GM21528 (cell line): ENCODE data around the gene LKAAEAR1.

ENCODE experiments used
- ATAC-seq: cut with Tn5 transposase; IDR thresholded peaks from one replicate; pipeline ENCODE4 v1.9.1; 2021; ENCODE audit warnings: mild to moderate bottlenecking, moderate library complexity; ENCODE audit not compliant: unreplicated experiment, low FRiP score

The LKAAEAR1 gene

DNA sequence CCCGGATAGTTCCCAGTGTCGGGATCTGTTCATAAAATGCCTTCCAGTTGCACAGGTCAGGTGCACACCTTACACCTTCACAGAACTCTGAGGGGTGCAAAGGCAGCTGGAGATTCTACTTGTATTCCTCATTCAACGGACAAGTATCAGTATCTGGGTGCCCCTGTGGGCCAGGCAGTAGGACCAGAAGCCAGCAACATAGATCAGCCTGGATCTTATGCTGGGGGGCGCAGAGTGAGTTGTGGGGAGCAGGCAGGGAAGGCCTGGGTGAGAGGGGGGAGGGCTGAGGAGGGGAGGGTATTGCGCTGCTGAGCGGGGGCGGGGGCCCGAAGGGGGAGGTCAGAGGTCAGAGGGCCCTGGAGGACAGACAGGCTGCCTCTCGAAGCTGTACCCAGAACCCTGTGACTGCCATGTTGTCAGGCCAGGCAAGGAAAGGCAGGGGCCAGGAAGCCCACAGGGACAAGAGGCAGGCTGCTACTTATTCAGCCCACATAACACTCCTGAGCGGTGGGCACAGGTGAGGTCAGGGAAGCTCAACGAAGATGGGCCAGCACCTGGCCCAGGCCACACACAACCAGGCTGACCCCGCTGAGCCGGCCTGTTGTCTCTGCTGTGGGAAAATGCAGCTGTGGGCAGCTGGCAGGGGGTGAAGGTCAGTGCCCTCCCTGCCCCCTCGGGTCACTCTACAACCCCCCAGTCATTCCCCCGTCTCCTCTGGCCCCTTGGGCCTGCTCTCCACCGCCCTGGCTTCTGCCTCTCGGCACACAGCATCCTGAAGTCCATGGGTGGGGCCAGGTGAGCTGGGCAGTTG is 3.2 kb downstream of the LKAAEAR1 start:
- no peak for ATAC-seq

DNA sequence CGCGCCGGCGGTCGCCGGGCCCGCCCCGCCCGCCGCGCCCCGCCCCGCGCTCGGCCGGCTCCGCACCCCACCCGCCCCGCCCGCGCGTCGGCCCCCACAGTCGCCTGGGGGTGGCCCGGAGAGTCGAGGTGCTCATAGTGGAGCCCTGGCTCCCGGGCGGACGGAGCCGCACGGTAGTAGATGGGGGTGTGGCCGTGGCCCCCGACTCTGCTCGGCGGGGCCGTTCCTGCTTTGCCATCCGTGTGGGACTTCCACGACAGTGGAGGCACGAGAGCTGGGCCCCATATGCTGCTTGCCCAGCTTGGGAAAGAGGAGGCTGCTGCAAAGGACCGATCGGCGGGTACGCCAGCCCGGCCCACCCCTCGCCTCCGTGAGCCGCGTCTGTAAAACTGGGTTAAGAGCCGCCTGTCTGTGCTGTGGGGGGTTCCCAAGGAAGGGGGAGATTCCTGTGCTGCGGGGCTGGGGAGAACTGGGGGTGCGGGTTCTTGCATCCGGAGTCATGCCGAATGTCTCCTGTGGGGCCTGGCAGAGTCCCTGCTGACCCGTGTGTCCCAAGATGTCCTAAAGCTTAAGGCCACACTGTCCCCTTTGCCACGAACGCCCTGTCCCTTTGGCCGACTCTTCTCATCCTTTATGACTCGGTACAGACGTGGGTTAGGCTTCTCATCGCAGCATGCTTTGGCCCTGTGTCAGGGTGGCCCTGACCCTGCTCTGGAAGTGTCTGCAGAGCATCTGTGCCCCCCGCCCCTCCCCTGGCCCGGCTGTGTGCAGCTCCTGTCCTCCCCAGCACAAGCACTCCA is 4.0 kb downstream of the LKAAEAR1 start, which contains the start of gene OPRL1:
Gene OPRL1 (plus strand): TSS at position 70 of the 800 bp plus-strand sequence. CDS start 12,639 bp downstream, outside the sequence.
- ATAC-seq: no peak

DNA sequence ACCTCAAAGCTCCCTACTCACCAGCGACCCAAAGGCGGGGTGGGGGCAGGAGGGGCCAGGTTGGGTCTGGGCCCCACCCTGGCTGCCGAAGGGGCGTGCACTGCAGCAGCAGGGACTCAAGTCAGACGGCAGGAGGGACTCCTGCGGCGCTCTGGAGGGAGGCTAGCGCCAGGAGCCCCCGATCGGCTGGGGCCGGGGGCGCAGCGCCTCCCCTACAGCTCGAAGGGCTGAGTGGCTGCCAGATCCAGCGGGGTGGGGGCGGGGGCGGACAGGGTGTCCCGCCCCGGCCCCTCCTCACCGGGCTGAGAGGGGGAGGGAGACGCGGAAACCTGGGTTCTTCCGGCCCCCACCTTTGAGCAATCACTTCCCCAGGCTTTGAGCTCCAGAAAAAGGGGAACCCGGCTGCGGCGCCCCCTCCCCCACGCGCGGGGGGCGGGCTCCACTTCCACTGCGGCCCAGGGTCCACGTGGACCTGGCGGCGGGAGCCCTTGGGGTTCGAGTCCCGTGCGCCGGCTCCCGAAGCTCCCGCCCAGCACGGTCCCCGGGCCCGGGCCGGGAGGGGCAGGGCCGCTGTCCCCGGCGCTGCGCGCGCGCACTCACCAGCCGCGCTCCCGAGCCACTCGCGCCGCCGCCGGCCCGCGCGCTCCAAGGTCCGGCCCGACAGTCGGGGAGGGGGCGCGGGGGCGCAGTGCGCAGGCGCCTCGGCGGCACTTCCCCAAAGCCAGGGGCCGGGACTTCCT is 4.8 kb downstream of the LKAAEAR1 start, which contains the start of gene RGS19:
Gene RGS19 (minus strand): TSS at position 246 of the 740 bp plus-strand sequence. CDS start 2,632 bp downstream, outside the sequence.
- peak; percentile 40 for ATAC-seq

DNA sequence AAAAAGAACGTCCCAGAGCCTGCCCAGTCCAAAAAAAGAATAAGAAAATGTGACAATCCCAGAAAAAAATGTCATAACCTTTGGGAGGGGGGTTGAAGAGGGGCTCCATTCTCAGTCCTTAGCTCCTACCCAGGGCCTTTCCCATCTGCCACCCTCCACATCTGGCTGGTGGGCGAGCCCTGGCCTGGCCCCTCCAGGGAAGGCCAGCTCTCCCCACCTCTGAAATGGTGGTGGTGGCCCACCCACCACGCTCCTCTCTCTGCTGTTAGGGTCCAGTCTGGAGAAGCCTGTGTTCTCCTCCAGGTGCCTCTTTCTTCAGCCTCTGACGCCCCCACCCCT is 5.3 kb downstream of the LKAAEAR1 start:
- no peak for ATAC-seq

DNA sequence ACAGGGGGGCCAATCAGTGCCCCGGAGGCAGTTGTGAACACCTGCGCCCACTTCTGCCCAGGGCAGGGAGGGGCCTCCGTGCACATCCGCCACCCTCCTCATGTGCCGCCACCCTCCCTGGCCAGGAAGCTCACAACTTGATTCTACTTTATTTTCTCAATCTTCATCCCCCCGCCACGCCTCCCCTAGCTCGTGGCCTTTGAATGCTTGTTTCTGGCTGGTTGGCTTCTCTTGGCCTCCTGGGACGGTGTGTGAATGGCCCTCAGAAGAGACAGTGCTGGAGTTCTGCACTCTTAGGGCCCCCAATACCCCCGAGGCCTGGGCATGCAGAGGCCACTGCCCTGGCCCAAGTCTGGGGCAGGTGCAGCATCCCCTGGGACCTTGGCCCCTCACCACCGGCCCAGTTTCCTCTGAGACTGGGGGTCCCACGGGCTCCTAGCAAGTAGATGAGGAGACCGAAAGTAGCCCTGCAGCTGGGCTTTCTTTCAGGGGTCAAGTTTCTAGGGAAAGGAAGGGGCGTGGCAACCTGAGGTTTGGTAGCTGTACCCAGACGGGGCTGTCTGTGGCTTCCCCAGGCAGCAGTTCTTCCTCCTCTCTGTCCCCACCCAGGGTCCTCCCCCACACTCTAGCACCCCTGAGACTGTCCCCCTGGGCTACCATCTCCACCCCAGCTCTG is 6.2 kb downstream of the LKAAEAR1 start:
- ATAC-seq: no peak

DNA sequence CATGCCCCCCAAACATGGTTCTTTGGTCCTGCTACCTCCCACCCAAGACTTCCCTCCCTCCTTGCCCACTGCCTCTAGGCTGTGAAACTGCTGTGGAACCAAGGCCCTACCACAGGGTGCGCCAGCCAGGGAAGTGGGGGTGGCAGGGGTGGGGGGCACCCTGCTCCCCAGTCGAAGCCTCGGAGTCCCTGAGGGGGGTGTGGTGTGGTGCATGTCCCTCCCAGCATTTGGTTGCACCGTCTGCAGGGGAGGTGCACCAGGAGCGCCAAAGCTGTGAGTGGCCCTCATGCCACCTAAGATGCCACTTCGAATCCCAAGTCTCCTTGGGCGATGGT is 6.7 kb downstream of the LKAAEAR1 start:
- no peak for ATAC-seq

DNA sequence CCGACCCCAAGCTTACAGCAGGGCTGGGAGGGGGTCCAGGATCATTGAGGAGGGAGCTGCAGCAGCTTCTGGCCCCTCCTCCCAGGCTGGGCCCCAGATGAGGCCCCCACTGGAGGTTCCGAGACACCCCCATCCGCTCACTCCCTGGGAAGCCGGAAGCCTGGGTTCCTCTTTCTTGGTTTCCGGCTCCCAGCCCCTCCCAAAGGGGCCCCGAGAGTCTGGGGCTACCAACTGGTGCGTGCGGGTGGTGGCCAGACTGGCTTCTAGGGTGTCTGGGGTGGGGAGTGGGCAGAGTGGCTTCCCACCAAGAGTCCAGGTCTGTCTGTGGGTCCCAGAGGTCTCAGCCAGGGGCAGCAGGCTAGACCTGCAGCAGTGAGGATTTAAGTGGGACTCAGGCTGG is 7.1 kb downstream of the LKAAEAR1 start:
- ATAC-seq: no peak

DNA sequence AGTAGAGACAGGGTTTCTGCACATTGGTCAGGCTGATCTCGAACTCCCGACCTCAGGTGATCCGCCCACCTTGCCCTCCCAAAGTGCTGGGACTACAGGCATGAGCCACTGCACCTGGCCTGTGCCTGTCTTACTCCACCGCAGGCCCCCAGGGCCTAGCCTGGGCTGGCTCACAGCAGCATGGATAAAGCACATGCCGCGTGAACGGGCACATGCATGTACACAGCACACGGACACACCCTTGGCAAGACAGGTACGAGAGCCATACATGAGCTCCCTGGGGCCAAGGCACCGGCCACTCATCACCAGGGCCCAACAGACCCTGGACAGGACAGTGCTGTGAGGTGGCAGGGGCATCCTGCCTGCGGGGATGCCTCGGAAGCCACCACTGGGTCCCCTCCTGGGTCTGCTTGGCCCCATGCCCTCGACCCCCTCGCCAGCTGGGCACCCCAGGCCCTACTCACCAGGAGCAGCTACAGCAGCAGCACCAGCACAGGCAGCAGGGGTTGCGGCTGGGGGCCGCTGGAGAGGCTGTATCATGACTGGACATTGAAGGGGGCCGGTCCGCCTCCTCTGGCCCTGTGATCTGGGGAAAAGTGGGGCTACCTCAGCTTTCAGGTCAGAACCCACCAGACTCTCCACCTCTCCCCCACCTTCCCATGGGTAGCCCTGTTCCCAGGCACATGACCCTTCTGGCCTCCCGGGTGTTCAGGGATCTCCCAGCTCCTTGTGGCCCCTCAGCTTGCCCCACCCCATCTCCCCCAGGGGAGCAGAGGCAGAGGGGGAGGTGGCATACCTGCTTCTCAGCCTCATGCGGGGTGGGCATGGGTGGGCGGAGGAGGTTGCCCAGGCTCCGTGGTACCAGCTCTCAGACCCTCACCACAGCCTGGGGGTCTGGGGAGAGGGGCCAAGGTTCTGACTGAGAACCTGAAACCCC is 7.9 kb downstream of the LKAAEAR1 start:
- ATAC-seq: no peak

DNA sequence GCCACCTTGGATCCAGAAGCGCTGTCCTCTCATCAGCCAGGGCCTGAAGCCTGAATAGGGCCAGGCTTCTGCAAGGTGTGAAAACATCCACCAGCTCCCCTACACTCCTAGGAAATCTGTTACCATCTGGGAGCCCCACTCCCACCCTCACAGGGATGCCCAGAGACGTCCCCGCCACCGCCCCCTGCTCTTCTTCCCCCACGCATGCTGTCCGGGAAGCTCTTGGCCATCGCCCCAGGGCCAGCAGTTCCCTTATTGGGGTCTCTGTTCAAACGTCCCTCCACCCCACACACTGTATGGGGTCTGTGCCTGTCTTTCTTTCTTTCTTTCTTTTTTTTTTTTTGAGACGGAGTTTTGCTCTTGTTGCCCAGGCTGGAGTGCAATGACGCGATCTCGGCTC is 8.6 kb downstream of the LKAAEAR1 start:
- no peak for ATAC-seq

DNA sequence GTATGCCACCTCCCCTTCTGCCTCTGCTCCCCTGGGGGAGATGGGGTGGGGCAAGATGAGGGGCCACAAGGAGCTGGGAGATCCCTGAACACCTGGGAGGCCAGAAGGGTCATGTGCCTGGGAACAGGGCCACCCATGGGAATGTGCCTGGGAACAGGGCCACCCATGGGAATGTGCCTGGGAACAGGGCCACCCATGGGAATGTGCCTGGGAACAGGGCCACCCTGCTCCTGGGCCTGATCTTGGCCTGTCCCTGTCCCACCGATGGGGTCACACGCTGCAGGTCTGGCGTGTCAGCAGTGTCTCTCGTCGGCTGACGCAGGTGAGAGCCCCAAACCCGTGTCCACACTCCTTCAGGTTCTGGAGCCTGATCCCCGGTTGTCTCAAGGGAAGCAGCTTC is 9.2 kb downstream of the LKAAEAR1 start:
- ATAC-seq: no peak

DNA sequence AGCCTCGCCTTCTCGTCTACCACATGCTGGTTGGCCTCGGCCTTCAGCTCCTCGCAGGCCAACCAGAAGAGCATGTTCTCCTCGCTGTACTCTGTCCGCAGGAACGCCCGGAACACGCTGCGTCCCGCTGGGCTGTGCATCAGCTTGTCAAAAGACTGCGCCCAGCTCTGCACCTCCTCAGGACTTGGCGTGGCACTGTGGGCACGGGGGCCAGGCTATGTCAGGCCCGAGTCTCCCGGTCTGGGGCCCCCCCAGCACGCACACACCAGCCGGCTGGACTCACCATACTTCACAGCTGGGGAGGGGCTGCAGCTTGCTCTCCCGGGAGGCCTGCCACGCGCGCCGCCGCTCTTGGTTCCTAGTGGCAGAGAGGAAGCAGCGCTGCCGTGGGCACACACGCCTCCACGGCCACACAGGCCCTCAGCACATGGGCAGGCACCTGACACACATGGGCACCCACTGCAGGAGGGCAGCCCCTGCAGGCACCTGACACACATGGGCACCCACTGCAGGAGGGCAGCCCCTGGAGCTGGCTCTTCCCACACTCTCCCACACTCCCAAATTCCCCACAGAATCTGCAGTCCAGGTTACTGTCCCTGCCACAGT is 9.9 kb downstream of the LKAAEAR1 start:
- ATAC-seq: no peak

DNA sequence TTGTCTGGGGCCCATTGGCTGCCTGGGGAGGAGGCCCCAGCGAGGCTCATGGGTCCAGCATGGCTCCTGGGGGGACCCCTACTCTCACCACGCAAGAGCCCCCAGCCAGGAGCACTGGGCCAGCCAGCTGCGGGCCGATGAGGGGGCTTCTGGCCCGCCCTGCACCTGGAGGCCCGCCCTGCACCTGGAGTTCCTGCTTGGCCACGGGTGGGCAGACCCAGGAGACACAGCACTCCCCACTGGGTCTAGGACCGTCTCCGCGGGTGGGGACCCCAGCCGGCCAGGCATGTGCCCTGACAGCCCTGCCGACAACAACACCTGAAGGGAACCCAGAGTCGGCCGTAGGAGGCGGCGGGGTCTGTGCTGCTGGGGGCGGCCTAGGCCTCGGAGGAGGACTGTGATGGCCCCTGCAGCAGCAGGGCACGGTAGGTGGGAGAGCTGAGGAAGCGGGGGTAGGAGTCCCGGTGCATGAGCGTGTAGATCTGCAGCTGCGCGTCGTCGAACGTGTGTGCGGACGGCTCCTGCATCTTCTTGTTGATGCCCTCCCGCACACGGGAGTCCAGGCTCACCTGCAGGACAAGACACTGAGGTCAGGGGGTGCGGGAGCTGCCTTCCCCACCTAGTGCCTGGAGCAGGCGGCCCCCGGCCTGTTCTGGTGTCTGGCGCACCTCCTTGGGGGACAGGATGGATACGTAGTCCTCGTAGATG is 10.6 kb downstream of the LKAAEAR1 start:
- no peak for ATAC-seq

DNA sequence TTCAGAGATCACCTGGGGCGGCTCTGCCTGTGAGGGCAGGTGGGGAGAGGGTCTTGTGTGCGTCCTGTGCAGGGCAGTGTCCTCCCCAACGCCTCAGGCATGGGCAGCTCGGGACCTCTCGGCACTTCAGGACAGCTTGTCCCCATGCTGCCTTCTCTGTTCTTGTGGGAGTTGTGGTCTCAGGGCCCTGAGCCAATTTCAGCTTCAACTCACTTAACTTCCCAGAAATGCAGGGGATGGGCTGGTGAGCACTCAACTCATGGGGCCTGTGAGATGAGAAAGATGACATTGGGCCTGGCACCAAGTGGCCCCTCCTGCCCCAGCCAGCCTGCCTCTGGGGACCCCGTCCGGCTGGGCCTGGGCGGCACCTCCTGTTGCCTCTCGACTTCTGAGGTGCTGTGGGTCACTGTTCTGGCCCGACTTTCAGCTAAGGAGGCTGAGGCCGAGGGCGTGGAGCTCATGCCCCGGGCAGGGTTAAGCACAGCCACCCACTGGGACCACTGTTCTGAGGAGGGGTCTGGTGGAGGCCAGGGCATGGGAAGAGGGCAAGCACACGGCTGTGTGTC is 11.6 kb downstream of the LKAAEAR1 start:
- no peak for ATAC-seq

DNA sequence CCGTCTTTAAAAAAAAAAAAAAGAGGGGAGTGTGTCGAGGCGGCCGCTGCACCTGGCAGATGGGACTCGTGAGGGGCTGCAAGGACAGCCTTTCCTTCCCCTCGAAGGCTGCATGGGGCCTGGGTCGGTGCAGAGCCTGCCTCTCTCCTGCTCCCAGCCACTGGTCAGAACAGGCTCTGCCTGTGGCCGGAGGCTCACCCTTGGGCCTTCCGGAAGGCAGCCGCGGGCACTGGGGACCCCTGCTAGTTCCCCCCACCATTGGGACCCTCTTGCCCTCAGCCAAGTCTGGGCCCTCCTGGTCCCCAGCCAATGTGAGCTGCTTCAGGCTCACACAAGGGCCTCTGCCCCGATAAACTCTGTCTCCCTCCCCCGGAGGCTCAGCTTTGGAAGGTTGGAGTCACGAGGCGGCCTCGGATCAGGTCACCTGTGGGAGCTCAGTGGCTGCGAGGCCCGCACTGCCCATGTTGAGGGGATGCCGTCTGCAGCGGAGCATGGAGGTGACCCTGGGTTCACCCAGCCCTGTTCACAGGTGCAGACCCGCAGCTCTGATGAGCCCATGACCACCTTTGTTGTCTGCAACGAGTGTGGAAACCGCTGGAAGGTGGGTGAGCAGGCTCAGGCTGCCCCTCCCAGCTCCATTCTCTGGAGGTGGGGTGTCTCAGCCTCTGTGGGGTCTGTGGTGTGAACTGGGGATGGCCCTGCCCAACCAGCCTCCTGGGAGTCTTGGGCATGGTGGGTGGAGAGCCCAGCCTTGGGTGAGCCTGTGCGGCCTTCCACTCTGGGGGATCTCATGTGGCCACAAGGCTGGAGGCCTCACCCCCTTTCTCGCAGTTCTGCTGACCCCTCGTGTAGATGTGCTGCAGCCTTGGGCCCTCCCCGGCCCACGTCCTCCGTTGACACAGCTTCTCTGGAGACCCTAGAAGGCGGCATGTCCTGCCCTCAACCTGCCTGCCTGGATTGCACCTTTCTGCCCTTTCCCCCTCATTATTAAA is 12.6 kb downstream of the LKAAEAR1 start:
- ATAC-seq: no peak

DNA sequence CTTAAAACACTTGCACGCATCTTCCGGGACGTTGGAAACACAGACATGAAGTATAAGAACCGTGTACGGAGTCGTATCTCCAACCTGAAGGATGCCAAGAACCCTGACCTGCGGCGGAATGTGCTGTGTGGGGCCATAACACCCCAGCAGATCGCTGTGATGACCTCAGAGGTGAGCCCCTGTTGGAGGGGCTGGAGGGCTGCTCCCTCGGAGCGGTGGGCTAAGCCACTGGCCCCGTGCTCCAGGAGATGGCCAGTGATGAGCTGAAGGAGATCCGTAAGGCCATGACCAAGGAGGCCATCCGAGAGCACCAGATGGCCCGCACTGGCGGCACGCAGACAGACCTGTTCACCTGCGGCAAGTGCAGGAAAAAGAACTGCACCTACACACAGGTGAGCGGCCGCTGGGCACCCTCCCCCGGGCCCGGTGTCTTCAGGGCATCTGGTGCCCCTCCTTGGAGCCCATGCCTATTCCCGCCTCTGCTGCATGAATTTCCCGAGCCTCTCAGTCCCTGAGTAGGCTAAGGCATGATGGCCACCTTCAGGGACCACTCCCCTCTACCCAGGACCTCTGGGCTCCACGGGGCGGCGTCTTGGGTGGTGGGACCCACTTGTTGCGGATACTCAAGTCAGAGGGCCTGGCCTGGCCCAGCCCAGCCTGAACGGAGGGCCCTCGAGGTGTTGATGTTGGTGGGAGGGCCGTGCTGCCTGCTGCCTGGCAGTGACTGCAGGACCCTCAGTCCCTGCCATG is 13.8 kb downstream of the LKAAEAR1 start:
- ATAC-seq: no peak

DNA sequence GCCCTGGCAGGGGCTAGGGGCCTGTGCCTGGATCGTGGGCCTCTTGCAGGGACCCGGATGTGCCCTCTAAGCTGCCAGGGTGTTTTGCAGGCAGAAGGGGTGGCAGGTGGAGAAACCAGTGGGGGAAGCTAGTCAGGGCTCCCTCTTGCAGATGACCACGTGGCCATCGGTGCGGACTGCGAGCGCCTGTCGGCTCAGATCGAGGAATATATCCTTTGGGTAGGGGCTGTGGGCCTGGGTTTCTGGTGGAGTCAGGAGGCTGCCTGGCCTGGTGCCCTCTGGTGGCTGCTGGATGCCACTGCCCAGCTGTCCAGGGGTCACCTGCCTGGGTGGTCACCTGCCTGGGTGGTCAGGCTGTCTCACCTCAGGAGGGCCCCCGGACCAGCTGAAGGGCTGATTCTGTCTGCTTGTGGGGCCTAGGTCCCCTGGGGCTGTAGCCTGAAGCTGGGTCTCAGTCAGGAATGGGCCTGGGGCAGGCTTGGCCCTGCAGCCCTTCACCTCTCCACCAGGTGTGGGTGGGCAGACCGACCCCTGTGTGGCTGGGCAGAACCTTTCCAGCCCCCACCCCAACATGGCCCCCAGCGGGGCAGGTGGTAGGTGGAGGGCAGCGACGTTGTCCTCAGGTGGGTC is 14.5 kb downstream of the LKAAEAR1 start:
- ATAC-seq: no peak
